NB4 (cell line): ENCODE data around the gene MORC1.

Experiments
- DNase-seq: peaks from one replicate; pipeline ENCODE4 v3.0.0; 2010; ENCODE audit warnings: low read depth
- H3K4me3 ChIP-seq: one replicate; pipeline ENCODE4 v1.5.1; 2011; ENCODE audit warnings: mild to moderate bottlenecking, low read depth, low read length, moderate library complexity
- CTCF ChIP-seq: IDR thresholded peaks from one replicate; pipeline ENCODE4 v1.5.1; 2012; ENCODE audit warnings: low read depth, low read length
- MYC ChIP-seq: IDR thresholded peaks from 2 replicates; pipeline ENCODE4 v1.6.1; 2011; ENCODE audit warnings: low read depth, low read length
- POLR2A ChIP-seq: IDR thresholded peaks from 2 replicates; pipeline ENCODE4 v1.6.1; 2011; ENCODE audit warnings: mild to moderate bottlenecking; ENCODE audit not compliant: insufficient read length; ENCODE audit errors: extremely low read depth
- TF ChIP-seq, protein P1 (sequence below): IDR thresholded peaks from 2 replicates; pipeline ENCODE4 v1.6.1; 2011; ENCODE audit warnings: low read depth, low read length

Gene MORC1

GRCh38 chr3:108931035-108931434 lies 186.9 kb downstream of the MORC1 start:
- no peak overlapping the region for H3K4me3 ChIP-seq
- DNase-seq: no peak
- TF ChIP-seq, protein P1, sequence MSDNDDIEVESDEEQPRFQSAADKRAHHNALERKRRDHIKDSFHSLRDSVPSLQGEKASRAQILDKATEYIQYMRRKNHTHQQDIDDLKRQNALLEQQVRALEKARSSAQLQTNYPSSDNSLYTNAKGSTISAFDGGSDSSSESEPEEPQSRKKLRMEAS: no peak

DNA sequence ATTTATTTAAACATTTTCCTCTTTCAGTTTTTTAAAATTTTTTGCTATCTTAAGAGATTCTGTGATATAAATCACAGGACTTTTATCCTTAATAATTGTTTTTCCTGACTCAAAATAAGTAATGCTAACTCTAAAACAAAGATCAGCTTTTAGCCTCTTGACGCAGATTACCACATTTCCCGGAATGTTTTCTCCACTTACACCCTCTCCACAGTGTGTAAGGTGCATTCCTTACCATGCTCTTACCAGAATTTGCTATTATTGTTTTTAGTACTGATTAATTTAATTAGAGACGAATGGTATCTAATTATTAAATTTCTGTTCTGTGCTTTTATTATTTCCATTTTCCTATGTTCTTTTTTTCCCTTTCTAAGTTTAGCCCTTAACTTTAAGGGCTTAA lies 199.1 kb downstream of the MORC1 start:
- no peak overlapping the region for H3K4me3 ChIP-seq
- no peak for DNase-seq
- TF ChIP-seq POLR2A (no peak), CTCF (no peak), MYC (no peak)
- TF ChIP-seq, protein P1: no peak

DNA sequence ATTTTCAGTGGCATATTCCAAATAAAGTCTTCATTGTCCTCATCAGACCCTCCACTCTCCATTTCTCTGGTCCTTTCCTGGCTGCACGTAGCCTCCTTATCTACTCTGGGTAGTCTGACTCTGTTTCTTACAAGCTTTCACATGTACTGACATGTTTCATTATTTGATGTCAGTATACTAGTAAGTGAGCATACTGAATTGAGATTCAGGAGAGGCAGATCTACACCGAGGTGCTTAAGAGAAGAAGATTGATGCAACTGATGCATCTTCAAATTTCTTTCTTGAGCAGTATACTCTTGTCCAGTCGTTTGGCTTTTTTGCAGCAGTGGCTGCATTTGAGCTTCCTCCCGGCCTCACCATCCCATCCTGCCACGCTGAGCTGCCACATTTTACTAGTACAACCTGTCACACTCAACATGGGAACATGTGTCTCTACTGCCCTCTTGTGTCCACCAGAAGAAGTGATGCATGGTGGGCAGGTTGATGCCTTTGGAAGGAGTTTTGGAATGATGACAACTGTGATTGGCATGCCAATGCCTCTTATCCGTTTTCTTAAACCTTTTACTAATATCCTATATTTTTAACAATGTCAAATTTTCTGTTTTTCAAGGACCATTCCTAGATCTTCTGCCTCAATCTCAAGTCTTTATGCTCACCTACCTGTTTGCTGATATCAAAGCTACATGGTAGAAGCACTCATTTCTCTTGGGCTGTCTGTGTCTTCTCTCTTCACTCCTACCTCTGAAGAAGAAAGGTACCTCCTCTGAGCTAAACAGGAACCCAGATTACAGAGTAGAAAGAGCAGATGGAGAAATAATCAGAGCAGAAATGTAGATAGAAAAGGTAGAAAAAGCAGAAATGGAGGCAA lies 202.9 kb downstream of the MORC1 start:
- TF ChIP-seq, protein P1: peak; percentile 85
- TF ChIP-seq POLR2A (no peak), CTCF (peak; percentile 81), MYC (peak; percentile 60; the same call in 1 of the 2 replicates)
- peak; percentile 66 for DNase-seq
- H3K4me3 ChIP-seq: no peak overlapping the region

- no peak for DNase-seq
- TF ChIP-seq, protein P1: no peak
- TF ChIP-seq POLR2A (no peak), MYC (no peak), CTCF (no peak)
Observed at GRCh38 chr3:108909799-108910198, 208.1 kb downstream of the MORC1 start.

More at GRCh38 chr3:108909799-108910198, 208.1 kb downstream of the MORC1 start:
- H3K4me3 ChIP-seq: no peak overlapping the region
